ENCODE data around the gene CCNB1.

DNA sequence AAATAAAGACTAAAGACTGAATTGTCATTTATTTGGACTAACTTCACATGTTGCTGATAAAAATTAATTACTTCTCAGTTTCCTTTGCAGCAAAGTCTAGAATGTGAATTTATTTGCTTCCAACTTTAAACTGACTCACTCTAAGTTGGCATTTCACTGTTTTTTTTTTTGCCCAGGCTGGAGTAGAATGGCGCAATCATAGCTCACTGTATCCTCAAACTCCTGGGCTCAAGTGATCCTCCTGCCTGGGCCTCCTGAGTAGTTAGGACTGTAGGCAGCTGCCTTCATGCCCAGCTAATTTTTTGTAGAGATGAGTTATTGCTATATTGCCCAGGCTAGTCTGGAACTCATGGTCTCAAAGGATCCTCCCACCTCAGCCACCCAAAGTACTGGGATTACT lies 3.5 kb downstream of the CCNB1 start:
- no peak for TF ChIP-seq CTCF (IDR thresholded peaks at IDR 0.05)
- no peak for TF ChIP-seq POLR2A (IDR thresholded peaks at IDR 0.05)

Measured in adrenal gland (tissue), 5 donors.